HepG2 (cell line): ENCODE measurements around the gene VDAC2. TPM values are rescaled to one million over a fixed set of nuclear protein-coding genes. Genes with fewer than 3 reads are reported as not detected.

Experiments used
- ATRX ChIP-seq: sonication (generic); formaldehyde crosslinking; IDR thresholded peaks from 2 replicates; pipeline ENCODE4 v1.4.0; 2020; ENCODE audit warnings: missing genetic modification reagents, borderline replicate concordance
- CREB1 ChIP-seq, 2 experiments: fragments of 450-650 bp in 1 of 2; IDR thresholded peaks; 2 replicates each; pipeline ENCODE4 v1.6.1; 2016 to 2017; ENCODE audit warnings: control low read depth in 1 of 2, mild to moderate bottlenecking in 1 of 2, missing compliant biosample characterization in 1 of 2, missing genetic modification characterization in 1 of 2
- GATAD2A ChIP-seq: IDR thresholded peaks from 2 replicates; pipeline ENCODE4 v1.6.1; 2016
- HDAC1 ChIP-seq: sonication (generic); formaldehyde crosslinking; IDR thresholded peaks from 2 replicates; pipeline ENCODE4 v1.5.1; 2020; ENCODE audit warnings: mild to moderate bottlenecking, missing genetic modification reagents
- HNF4A ChIP-seq: sonication (generic); formaldehyde crosslinking; IDR thresholded peaks from 2 replicates; pipeline ENCODE4 v1.4.0; 2020; ENCODE audit warnings: missing genetic modification reagents
- LCORL ChIP-seq, 2 experiments: fragments of 450-650 bp in 1 of 2; sonication (generic) in 1 of 2; formaldehyde crosslinking in 1 of 2; IDR thresholded peaks; 2 replicates each; pipeline versions ENCODE4 v1.5.0 to v1.6.1; 2017 to 2020; ENCODE audit warnings: antibody characterized with exemption in 1 of 2, missing genetic modification reagents in 1 of 2
- MBD4 ChIP-seq: IDR thresholded peaks from 2 replicates; pipeline ENCODE4 v1.6.1; 2012; ENCODE audit warnings: low read length, inconsistent platforms, borderline replicate concordance
- MEF2D ChIP-seq: sonication (generic); formaldehyde crosslinking; IDR thresholded peaks from 2 replicates; pipeline ENCODE4 v1.5.1; 2020; ENCODE audit warnings: mild to moderate bottlenecking, missing genetic modification reagents
- PPARG ChIP-seq: conservative IDR thresholded peaks from 2 replicates; pipeline ENCODE4 v1.6.1; 2016; ENCODE audit warnings: missing biosample characterization, missing genetic modification reagents
- ZBTB8A ChIP-seq: sonication (generic); formaldehyde crosslinking; IDR thresholded peaks from 2 replicates; pipeline ENCODE4 v1.4.0; 2020; ENCODE audit warnings: mild to moderate bottlenecking, low read depth, missing genetic modification reagents, borderline replicate concordance
- ZFP37 ChIP-seq: sonication (generic); formaldehyde crosslinking; IDR thresholded peaks from 2 replicates; pipeline ENCODE4 v1.4.0; 2020; ENCODE audit warnings: missing genetic modification reagents, borderline replicate concordance
- ZNF17 ChIP-seq: sonication (generic); formaldehyde crosslinking; IDR thresholded peaks from 2 replicates; pipeline ENCODE4 v1.5.0; 2020; ENCODE audit warnings: mild to moderate bottlenecking, missing genetic modification reagents
- ZNF230 ChIP-seq: sonication (generic); formaldehyde crosslinking; IDR thresholded peaks from 2 replicates; pipeline ENCODE4 v1.4.0; 2020; ENCODE audit warnings: mild to moderate bottlenecking, missing genetic modification reagents
- ZNF333 ChIP-seq: sonication (generic); formaldehyde crosslinking; IDR thresholded peaks from 2 replicates; pipeline ENCODE4 v1.4.0; 2020; ENCODE audit warnings: mild to moderate bottlenecking, missing genetic modification reagents, borderline replicate concordance
- ZNF335 ChIP-seq: sonication (generic); formaldehyde crosslinking; IDR thresholded peaks from 2 replicates; pipeline ENCODE4 v1.4.0; 2020; ENCODE audit warnings: missing genetic modification reagents
- ZNF446 ChIP-seq: sonication (generic); formaldehyde crosslinking; IDR thresholded peaks from 2 replicates; pipeline ENCODE4 v1.5.0; 2020; ENCODE audit warnings: mild to moderate bottlenecking, missing genetic modification reagents
- ZNF678 ChIP-seq: sonication (generic); formaldehyde crosslinking; IDR thresholded peaks from 2 replicates; pipeline ENCODE4 v1.4.0; 2020; ENCODE audit warnings: mild to moderate bottlenecking, missing genetic modification reagents
- polyA plus RNA-seq, 8 experiments: library from polyadenylated mRNA; depleted of rRNA in 3 of 8; stranded (reverse) in 7 of 8; unstranded in 1 of 8; fragments of >200 nt; fragmentation: Illumina TruSeq in 4 of 8; extraction: Trizol in 4 of 8; gene quantifications; 2 replicates each; pipeline versions ENCODE4 v1.2.1 to v1.2.3, GENCODE V29; 2011 to 2016; ENCODE audit warnings: low read depth in 4 of 8, missing spikeins in 1 of 8, mixed read lengths in 1 of 8; ENCODE audit not compliant: insufficient read depth in 1 of 8
- total RNA-seq, 5 experiments: library from RNA; depleted of rRNA; stranded (reverse); fragments of >200 nt; fragmentation: Illumina TruSeq; extraction: Trizol; gene quantifications; 2 replicates each; pipeline ENCODE4 v1.2.3, GENCODE V29; 2016; ENCODE audit warnings: low read depth in 1 of 5
- TF ChIP-seq, protein P1 (sequence below): sonication (generic); formaldehyde crosslinking; IDR thresholded peaks from 2 replicates; pipeline ENCODE4 v1.4.0; 2020; ENCODE audit warnings: missing genetic modification reagents
- TF ChIP-seq, protein P2 (sequence below): sonication (generic); formaldehyde crosslinking; IDR thresholded peaks from 2 replicates; pipeline ENCODE4 v1.8.1; 2023; ENCODE audit warnings: missing genetic modification reagents, mild to moderate bottlenecking, borderline replicate concordance
- TF ChIP-seq, protein P3 (sequence below), 2 experiments: sonication (generic) in 1 of 2; formaldehyde crosslinking in 1 of 2; IDR thresholded peaks; 2 replicates each; pipeline versions ENCODE4 v1.6.1 to v1.9.0; 2014 to 2022; ENCODE audit warnings: antibody characterized with exemption in 1 of 2, borderline replicate concordance in 1 of 2, inconsistent platforms in 1 of 2, low read depth in 1 of 2, missing genetic modification reagents in 1 of 2

VDAC2 gene
- total and polyA plus RNA-seq, 2 of the 13 experiments (the other 11 are each of a cell fraction or from before 2014, with no cell fraction given), result 67.9 to 222 TPM

DNA sequence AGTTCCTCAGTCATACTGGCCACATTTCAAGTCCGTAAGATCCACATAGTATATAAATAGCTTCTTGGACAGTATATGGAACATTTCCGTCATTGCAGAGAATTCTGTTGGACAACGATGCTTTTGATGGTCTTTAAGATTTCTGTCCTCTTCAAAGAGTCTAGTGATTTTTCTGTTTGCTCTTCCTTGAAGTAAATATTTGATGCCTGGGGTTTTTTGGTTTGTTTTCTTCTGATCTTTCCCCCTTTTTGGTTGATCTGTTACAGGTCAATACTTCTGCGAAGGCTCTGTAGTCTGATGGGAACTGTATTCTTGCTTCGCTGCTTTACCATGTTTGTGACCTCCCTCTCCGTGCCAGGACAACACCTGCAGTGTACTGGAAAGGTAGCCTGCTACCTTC is 42.3 kb upstream of the VDAC2 start (continued):
- TF ChIP-seq MBD4 (peak; percentile 87; the same call in 1 of the 2 replicates), ZNF230 (CRISPR knock-in tag) (no peak), CREB1 (IDR thresholded peaks at IDR 0.05) (no peak), CREB1 (CRISPR knock-in tag; IDR thresholded peaks at IDR 0.05) (peak; percentile 67), ZNF446 (no peak), HDAC1 (CRISPR knock-in tag) (peak; percentile 78), LCORL (IDR thresholded peaks at IDR 0.05) (peak; percentile 90), LCORL (CRISPR knock-in tag; IDR thresholded peaks at IDR 0.05) (0 out of 2 replicates have a peak, but pooled peaks have one; percentile 62), ZNF335 (CRISPR knock-in tag) (peak; percentile 80; the same call in 1 of the 2 replicates), ZNF333 (CRISPR knock-in tag) (no peak), GATAD2A (peak; percentile 92), ATRX (CRISPR knock-in tag) (no peak), MEF2D (peak; percentile 96), ZFP37 (CRISPR knock-in tag) (no peak), ZBTB8A (CRISPR knock-in tag) (no peak), PPARG (CRISPR knock-in tag) (peak; percentile 80), ZNF678 (CRISPR knock-in tag) (no peak), ZNF17 (CRISPR knock-in tag) (no peak), HNF4A (CRISPR knock-in tag) (peak; percentile 60; the same call in 1 of the 2 replicates)
- TF ChIP-seq, protein P1, sequence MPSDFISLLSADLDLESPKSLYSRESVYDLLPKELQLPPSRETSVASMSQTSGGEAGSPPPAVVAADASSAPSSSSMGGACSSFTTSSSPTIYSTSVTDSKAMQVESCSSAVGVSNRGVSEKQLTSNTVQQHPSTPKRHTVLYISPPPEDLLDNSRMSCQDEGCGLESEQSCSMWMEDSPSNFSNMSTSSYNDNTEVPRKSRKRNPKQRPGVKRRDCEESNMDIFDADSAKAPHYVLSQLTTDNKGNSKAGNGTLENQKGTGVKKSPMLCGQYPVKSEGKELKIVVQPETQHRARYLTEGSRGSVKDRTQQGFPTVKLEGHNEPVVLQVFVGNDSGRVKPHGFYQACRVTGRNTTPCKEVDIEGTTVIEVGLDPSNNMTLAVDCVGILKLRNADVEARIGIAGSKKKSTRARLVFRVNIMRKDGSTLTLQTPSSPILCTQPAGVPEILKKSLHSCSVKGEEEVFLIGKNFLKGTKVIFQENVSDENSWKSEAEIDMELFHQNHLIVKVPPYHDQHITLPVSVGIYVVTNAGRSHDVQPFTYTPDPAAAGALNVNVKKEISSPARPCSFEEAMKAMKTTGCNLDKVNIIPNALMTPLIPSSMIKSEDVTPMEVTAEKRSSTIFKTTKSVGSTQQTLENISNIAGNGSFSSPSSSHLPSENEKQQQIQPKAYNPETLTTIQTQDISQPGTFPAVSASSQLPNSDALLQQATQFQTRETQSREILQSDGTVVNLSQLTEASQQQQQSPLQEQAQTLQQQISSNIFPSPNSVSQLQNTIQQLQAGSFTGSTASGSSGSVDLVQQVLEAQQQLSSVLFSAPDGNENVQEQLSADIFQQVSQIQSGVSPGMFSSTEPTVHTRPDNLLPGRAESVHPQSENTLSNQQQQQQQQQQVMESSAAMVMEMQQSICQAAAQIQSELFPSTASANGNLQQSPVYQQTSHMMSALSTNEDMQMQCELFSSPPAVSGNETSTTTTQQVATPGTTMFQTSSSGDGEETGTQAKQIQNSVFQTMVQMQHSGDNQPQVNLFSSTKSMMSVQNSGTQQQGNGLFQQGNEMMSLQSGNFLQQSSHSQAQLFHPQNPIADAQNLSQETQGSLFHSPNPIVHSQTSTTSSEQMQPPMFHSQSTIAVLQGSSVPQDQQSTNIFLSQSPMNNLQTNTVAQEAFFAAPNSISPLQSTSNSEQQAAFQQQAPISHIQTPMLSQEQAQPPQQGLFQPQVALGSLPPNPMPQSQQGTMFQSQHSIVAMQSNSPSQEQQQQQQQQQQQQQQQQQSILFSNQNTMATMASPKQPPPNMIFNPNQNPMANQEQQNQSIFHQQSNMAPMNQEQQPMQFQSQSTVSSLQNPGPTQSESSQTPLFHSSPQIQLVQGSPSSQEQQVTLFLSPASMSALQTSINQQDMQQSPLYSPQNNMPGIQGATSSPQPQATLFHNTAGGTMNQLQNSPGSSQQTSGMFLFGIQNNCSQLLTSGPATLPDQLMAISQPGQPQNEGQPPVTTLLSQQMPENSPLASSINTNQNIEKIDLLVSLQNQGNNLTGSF, result no peak
- TF ChIP-seq, protein P2, sequence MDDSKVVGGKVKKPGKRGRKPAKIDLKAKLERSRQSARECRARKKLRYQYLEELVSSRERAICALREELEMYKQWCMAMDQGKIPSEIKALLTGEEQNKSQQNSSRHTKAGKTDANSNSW (CRISPR knock-in tag), result no peak
- TF ChIP-seq, protein P3, sequence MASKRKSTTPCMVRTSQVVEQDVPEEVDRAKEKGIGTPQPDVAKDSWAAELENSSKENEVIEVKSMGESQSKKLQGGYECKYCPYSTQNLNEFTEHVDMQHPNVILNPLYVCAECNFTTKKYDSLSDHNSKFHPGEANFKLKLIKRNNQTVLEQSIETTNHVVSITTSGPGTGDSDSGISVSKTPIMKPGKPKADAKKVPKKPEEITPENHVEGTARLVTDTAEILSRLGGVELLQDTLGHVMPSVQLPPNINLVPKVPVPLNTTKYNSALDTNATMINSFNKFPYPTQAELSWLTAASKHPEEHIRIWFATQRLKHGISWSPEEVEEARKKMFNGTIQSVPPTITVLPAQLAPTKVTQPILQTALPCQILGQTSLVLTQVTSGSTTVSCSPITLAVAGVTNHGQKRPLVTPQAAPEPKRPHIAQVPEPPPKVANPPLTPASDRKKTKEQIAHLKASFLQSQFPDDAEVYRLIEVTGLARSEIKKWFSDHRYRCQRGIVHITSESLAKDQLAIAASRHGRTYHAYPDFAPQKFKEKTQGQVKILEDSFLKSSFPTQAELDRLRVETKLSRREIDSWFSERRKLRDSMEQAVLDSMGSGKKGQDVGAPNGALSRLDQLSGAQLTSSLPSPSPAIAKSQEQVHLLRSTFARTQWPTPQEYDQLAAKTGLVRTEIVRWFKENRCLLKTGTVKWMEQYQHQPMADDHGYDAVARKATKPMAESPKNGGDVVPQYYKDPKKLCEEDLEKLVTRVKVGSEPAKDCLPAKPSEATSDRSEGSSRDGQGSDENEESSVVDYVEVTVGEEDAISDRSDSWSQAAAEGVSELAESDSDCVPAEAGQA (IDR thresholded peaks at IDR 0.05; ENCODE audit: low read depth), result no peak
- TF ChIP-seq, protein P3 (CRISPR knock-in tag; IDR thresholded peaks at IDR 0.05; ENCODE audit: borderline replicate concordance), result peak; percentile 55; the same call in 1 of the 2 replicates
